Suprapubic skin (tissue), 4 donors: Measurements from ENCODE around the gene CEP350.

Source experiments
- EP300 ChIP-seq: sonication (generic); formaldehyde crosslinking; IDR thresholded peaks from one replicate; pipeline ENCODE4 v1.6.1; 2017; ENCODE audit warnings: antibody characterized with exemption
- POLR2A ChIP-seq, 2 donors: fragments of 450-650 bp; IDR thresholded peaks; one replicate each; pipeline ENCODE4 v1.6.1; 2017; ENCODE audit warnings: antibody characterized with exemption in 2 of 2, mild to moderate bottlenecking in 2 of 2, moderate library complexity in 2 of 2
- POLR2AphosphoS5 ChIP-seq, 3 donors: sonication (generic); formaldehyde crosslinking; IDR thresholded peaks; one replicate each; pipeline ENCODE4 v1.6.1; 2017; ENCODE audit warnings: antibody characterized with exemption in 3 of 3
- TF ChIP-seq, protein P1 (sequence below), 2 donors: fragments of 200-600 bp in 1 of 2; fragments of 450-650 bp in 1 of 2; sonication (generic) in 1 of 2; IDR thresholded peaks; one replicate each; pipeline ENCODE4 v1.5.1; 2016 to 2019; ENCODE audit warnings: antibody characterized with exemption in 2 of 2, mild to moderate bottlenecking in 1 of 2, moderate library complexity in 1 of 2

GRCh38 chr1:179976970-179977651, 22.5 kb downstream of the CEP350 start:
- TF ChIP-seq, protein P1, sequence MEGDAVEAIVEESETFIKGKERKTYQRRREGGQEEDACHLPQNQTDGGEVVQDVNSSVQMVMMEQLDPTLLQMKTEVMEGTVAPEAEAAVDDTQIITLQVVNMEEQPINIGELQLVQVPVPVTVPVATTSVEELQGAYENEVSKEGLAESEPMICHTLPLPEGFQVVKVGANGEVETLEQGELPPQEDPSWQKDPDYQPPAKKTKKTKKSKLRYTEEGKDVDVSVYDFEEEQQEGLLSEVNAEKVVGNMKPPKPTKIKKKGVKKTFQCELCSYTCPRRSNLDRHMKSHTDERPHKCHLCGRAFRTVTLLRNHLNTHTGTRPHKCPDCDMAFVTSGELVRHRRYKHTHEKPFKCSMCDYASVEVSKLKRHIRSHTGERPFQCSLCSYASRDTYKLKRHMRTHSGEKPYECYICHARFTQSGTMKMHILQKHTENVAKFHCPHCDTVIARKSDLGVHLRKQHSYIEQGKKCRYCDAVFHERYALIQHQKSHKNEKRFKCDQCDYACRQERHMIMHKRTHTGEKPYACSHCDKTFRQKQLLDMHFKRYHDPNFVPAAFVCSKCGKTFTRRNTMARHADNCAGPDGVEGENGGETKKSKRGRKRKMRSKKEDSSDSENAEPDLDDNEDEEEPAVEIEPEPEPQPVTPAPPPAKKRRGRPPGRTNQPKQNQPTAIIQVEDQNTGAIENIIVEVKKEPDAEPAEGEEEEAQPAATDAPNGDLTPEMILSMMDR (IDR thresholded peaks at IDR 0.05): no peak
- TF ChIP-seq POLR2A (IDR thresholded peaks at IDR 0.05) (no peak), POLR2AphosphoS5 (IDR thresholded peaks at IDR 0.05) (no peak), EP300 (no peak)
